Omental fat pad (tissue), 4 donors: ENCODE results near the gene SCN7A. TPM values are rescaled to one million over a fixed set of nuclear protein-coding genes. Genes with fewer than 3 reads are reported as not detected.

Experiments used
- ATAC-seq: fragments of 150-250 bp; one replicate; pipeline ENCODE4 v1.9.1; 2016; ENCODE audit warnings: mild to moderate bottlenecking, moderate library complexity; ENCODE audit not compliant: low FRiP score
- DNase-seq: peaks from one replicate; pipeline ENCODE4 v3.0.0-alpha.2; 2019; ENCODE audit warnings: low spot score
- total RNA-seq, 4 donors: library from RNA; depleted of rRNA; stranded (reverse); fragments of >200 nt; gene quantifications; one replicate each; pipeline ENCODE4 v1.1.0, GENCODE V29; 2016
- TF ChIP-seq, protein P1 (sequence below), 3 donors: fragments of 450-650 bp; IDR thresholded peaks; one replicate each; pipeline ENCODE4 v1.5.1; 2016 to 2017; ENCODE audit warnings: antibody characterized with exemption in 3 of 3, mild to moderate bottlenecking in 3 of 3, moderate library complexity in 2 of 3

SCN7A gene
- total RNA-seq, 4 donors from 2014 or later, result 1.3 to 19.9 (median 7.9) TPM

DNA sequence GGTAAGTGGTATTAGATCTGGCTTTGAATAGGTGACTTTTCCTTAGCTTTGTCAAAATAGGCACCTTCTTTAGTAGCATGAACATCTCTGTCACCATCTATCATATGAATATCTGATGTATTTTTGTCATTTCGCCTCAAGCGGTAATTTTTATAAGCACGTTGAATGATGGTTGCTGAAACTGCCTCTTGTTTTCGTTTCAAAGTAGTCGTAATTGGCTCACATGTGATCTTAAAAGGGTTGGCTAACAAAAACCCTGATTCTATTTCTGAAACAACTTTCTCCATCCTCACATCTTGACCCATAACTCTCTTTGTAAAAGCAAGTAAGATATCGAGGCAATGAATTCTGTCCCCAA is 88.5 kb downstream of the SCN7A start:
- no peak for DNase-seq
- no peak for ATAC-seq
- TF ChIP-seq, protein P1, sequence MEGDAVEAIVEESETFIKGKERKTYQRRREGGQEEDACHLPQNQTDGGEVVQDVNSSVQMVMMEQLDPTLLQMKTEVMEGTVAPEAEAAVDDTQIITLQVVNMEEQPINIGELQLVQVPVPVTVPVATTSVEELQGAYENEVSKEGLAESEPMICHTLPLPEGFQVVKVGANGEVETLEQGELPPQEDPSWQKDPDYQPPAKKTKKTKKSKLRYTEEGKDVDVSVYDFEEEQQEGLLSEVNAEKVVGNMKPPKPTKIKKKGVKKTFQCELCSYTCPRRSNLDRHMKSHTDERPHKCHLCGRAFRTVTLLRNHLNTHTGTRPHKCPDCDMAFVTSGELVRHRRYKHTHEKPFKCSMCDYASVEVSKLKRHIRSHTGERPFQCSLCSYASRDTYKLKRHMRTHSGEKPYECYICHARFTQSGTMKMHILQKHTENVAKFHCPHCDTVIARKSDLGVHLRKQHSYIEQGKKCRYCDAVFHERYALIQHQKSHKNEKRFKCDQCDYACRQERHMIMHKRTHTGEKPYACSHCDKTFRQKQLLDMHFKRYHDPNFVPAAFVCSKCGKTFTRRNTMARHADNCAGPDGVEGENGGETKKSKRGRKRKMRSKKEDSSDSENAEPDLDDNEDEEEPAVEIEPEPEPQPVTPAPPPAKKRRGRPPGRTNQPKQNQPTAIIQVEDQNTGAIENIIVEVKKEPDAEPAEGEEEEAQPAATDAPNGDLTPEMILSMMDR (IDR thresholded peaks at IDR 0.05), result no peak

DNA sequence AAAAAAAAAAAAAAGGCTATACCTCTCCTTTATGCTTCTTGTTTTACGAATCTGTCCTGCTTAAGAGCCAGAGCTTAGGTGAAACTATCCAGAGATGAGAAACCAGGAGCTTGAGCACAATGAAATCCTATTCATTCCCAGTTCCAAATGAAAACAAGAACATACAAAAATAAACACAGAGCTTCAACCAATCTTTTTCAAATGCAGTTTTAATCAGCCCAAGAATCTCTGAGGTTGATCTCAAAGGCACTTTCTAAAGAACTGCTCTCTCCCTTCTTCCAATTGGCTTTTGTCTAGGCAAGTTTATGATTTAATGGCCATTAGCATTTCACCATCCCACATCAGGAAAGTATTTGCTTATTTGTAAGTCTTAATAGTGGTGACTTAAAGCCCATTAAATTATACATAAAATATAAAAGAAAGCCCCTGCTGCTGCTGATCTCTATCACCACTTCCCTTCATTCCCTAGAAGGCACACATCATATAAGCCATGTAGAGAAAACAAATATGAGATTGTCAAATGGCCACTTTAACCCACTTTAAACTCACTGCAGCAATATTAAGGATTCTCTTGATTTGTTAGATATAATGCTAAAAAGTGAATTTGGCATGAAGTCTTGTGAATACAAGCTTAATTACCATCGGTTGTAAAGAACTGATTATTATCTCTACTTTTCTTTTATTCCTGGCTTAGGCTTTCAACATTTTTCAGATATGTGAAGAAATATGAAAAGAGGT is 89.0 kb downstream of the SCN7A start:
- TF ChIP-seq, protein P1 (IDR thresholded peaks at IDR 0.05), result no peak
- DNase-seq (no peak), ATAC-seq (no peak)

DNA sequence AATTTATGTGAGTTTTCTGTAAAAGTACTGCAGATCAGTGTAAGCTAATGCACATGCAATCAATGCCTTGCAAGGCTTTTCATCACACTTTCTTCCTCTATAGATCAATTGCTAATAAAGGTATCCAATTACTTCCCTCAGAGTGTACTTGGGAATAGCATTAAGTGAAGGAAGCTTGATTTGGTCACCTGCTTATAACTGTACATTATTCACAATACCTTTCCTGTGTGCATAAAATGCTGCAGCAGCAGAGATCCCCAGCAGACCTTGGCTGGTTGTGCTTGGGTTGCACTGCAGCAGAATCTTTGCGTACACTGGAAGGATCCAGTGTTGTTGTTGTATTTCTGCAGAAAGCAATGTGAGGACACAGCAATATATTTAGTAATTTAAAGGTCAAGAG is 99.8 kb downstream of the SCN7A start:
- no peak for ATAC-seq
- TF ChIP-seq, protein P1 (IDR thresholded peaks at IDR 0.05), result no peak

DNA sequence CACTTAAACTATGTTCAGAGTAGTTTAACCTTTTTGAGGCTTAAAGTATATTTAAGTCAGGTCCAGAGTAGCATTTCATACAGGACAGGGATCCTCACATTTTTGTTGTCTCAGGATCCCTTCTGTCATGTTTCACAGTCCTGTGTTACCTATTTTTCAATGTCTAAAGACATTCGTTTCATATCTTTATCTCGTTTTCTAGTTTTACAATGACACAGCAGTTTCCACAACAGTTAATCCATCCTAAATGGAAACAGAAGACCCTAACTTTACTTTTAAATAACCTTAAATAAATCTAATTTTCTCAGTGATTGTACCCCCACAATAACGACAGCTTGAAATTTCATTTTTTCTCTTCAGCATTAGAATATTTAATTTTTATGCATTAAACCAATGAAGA is 101.0 kb downstream of the SCN7A start:
- TF ChIP-seq, protein P1 (IDR thresholded peaks at IDR 0.05), result no peak
- ATAC-seq, result no peak

More for the DNA sequence above, 99.8 kb downstream of the SCN7A start:
- DNase-seq, result no peak

DNA sequence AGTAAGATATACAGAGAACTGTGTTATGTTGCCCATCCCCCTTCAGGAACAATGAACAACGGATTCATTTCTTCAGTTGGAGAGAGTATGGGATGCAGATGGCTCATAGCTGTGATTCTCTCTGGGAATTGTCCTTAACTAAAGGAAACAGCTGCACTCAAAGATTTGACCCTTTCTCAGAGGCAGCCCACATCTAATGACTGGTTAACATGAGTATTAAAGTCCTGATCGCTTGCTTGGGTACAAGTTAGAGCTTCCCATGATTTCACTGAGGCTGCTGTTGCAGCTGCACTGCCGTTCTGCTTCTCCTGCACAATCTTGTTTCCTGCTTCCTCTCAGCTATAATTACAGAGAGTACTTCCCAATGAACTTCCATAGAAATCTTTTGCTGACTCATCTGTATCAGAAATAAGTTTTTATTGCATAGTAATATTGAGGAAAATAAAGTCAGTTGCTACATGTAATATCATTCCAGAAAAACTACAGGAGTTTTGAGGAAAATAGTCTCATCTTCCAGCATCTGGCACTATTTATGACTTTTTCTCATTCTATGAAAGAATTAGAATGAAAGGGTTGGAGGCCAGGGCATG is 105.5 kb downstream of the SCN7A start:
- no peak for DNase-seq
- ATAC-seq, result no peak
- TF ChIP-seq, protein P1 (IDR thresholded peaks at IDR 0.05), result no peak

More for the DNA sequence above, 101.0 kb downstream of the SCN7A start:
- DNase-seq, result no peak

DNA sequence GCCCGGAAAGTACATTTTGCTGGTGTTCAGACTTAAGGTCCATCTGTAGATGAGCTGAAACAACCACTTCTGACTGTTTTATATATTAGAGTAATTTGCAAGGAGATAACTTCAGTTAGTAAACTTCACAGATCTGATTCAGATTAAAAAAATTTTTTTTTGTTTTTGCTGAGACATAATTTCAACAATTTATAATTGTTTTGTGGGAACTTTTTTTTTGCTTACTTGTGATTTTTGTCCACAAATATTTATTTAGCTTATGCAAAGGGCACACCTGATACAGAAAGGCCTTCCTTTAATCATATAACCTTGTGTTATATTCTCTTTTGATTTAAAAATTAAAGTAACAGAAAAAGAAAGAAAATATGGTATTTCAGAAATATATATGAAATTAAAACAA is 108.7 kb downstream of the SCN7A start:
- DNase-seq, result no peak
- no peak for ATAC-seq
- TF ChIP-seq, protein P1 (IDR thresholded peaks at IDR 0.05), result no peak

DNA sequence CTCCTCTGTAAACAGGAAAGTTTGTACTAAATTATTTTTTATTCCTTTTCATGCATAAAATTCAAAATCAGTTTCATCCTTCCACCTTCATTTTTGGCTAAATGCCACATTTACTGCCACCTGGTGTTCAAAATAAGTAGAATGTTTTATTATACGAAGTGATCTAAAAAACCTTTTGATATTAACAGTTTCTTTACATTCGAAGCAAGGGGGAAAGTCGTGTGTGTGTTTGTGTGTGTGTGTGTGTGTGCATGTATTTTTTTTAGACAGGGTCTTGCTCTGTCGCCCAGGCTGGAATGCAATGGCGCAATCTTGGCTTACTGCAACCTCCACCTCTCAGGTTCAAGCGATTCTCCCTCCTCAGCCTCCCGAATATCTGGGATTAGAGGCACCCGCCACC is 109.3 kb downstream of the SCN7A start:
- DNase-seq, result no peak
- TF ChIP-seq, protein P1 (IDR thresholded peaks at IDR 0.05), result no peak
- no peak for ATAC-seq
